ENCODE data around the gene BPIFB6.

The BPIFB6 gene

DNA sequence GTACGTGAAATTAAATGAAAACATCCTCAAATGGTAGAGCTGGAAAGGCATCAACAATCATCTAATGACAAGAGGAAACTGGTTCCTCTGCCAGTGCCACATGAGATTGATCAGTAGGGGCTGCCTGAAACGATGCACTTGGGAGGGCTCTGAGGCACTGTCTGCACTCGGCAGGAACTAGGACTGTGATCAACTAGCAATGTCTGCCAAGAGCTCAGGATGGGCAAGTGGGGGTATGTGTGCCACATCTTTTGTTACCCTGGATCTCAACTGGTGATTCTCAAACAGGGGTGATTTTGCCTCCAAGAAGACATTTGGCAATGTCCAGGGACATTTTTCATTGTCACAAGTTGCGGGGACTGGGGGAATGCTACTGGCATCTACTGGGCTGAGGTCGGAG lies 1.9 kb downstream of the BPIFB6 start:
- DNase-seq (ENCODE audit: low read depth): no peak
- H3K4me3 ChIP-seq (ENCODE audit: low read depth, low read length): no peak overlapping the region
- TF ChIP-seq, protein P1, sequence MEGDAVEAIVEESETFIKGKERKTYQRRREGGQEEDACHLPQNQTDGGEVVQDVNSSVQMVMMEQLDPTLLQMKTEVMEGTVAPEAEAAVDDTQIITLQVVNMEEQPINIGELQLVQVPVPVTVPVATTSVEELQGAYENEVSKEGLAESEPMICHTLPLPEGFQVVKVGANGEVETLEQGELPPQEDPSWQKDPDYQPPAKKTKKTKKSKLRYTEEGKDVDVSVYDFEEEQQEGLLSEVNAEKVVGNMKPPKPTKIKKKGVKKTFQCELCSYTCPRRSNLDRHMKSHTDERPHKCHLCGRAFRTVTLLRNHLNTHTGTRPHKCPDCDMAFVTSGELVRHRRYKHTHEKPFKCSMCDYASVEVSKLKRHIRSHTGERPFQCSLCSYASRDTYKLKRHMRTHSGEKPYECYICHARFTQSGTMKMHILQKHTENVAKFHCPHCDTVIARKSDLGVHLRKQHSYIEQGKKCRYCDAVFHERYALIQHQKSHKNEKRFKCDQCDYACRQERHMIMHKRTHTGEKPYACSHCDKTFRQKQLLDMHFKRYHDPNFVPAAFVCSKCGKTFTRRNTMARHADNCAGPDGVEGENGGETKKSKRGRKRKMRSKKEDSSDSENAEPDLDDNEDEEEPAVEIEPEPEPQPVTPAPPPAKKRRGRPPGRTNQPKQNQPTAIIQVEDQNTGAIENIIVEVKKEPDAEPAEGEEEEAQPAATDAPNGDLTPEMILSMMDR (IDR thresholded peaks at IDR 0.05; ENCODE audit: low read depth, low read length, missing control alignments): no peak

DNA sequence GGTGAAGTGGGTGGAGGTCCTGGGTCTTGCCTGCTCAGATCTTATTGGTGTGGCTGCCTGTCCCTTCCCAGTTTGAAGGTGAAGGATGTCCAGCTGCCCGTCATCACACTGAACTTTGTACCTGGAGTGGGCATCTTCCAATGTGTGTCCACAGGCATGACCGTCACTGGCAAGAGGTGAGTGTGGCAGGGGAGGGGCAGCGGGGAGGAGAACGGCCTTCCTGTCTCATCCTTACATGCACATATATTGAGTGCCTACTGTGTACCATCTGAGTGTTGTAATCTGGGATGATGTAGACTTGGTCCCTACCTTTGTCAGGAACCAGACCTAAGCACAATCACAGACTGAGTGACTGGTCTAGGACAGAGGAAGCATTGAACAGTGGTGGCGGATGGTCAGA lies 2.7 kb downstream of the BPIFB6 start:
- TF ChIP-seq, protein P1 (IDR thresholded peaks at IDR 0.05; ENCODE audit: low read depth, low read length, missing control alignments): no peak
- DNase-seq (ENCODE audit: low read depth): no peak
- no peak overlapping the region for H3K4me3 ChIP-seq (ENCODE audit: low read depth, low read length)

- no peak for DNase-seq (ENCODE audit: low read depth)
- TF ChIP-seq, protein P1 (IDR thresholded peaks at IDR 0.05; ENCODE audit: low read depth, low read length, missing control alignments): no peak
- no peak overlapping the region for H3K4me3 ChIP-seq (ENCODE audit: low read depth, low read length)
These were observed 3.5 kb downstream of the BPIFB6 start for GRCh38 chr20:33034901-33035492.

DNA sequence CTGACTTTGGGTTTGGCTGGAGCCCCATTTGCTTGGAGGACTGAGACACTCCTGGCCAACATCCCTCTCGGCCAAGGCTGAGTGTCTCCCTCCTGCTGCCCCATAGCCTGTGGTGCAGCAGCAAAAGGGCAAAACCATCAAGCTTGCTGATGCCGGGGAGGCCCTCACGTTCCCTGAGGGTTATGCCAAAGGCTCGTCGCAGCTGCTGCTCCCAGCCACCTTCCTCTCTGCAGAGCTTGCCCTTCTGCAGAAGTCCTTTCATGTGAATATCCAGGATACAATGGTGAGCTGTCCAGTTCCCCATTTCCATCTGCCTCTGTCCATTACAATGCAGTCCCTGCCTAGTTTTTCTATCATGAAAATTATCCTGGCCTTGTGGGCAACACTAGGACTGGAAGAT lies 6.0 kb downstream of the BPIFB6 start:
- H3K4me3 ChIP-seq (ENCODE audit: low read depth, low read length): no peak overlapping the region
- DNase-seq (ENCODE audit: low read depth): no peak
- TF ChIP-seq, protein P1 (IDR thresholded peaks at IDR 0.05; ENCODE audit: low read depth, low read length, missing control alignments): no peak

DNA sequence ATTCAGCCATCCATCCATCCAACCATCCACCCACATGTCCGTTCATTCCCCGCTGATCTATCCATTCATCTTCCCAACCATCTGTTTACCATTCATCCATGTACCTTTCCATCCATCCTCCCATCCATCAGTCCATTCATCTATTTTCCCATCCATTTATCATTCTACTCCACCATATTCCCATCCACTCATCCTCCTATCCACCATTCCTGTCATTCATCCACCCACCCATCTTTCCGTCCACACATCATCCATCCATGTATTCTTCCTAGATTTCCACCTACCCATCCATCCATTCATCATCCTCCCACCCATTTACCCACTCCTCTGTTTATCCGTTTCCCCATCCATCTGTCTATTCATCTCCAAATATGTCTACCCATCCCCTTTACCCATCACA lies 6.8 kb downstream of the BPIFB6 start:
- no peak for DNase-seq (ENCODE audit: low read depth)
- TF ChIP-seq, protein P1 (IDR thresholded peaks at IDR 0.05; ENCODE audit: low read depth, low read length, missing control alignments): no peak

GRCh38 chr20:33042430-33042829 lies 11.0 kb downstream of the BPIFB6 start:
- H3K4me3 ChIP-seq (ENCODE audit: low read depth, low read length): no peak overlapping the region
- TF ChIP-seq, protein P1 (IDR thresholded peaks at IDR 0.05; ENCODE audit: low read depth, low read length, missing control alignments): no peak
- no peak for DNase-seq (ENCODE audit: low read depth)

More for the DNA sequence above, 6.8 kb downstream of the BPIFB6 start:
- no peak overlapping the region for H3K4me3 ChIP-seq (ENCODE audit: low read depth, low read length)

Data from GM12864 (cell line).